Measurements from ENCODE around the gene SNX8.
"Not testable (repeated sequence)": the region's sequence is repeated elsewhere in the genome, so short reads cannot be mapped to it uniquely, and the experiment has no call there.

The SNX8 gene

GRCh38 chr7:2314209-2314955, at the start of gene SNX8:
SNX8 (minus strand) TSS chr7:2314441; CDS start chr7:2314421, 20 bp downstream.
- DNase-seq: peak; percentile 96

GRCh38 chr7:2362385-2363088, 48.3 kb upstream of the SNX8 start:
- DNase-seq: no peak

- DNase-seq: no peak
These were observed 46.6 kb upstream of the SNX8 start for GRCh38 chr7:2360796-2361195.

GRCh38 chr7:2359610-2360009, 45.4 kb upstream of the SNX8 start:
- no peak for DNase-seq

GRCh38 chr7:2358968-2359527, 44.8 kb upstream of the SNX8 start:
- no peak for DNase-seq

- no peak for DNase-seq
These were observed 43.3 kb upstream of the SNX8 start for GRCh38 chr7:2357571-2357970.

GRCh38 chr7:2357165-2357564, 42.9 kb upstream of the SNX8 start:
- DNase-seq: no peak

GRCh38 chr7:2355705-2356008, 41.4 kb upstream of the SNX8 start:
- DNase-seq: no peak

- DNase-seq: peak; percentile 19
These were observed 40.9 kb upstream of the SNX8 start for GRCh38 chr7:2354939-2355704.

GRCh38 chr7:2354186-2354938, 40.1 kb upstream of the SNX8 start, which contains the start of gene EIF3B:
EIF3B (plus strand) TSS chr7:2354827; CDS start chr7:2354922, 95 bp downstream.
- peak; percentile 89 for DNase-seq

GRCh38 chr7:2353936-2354185, 39.6 kb upstream of the SNX8 start:
- peak; percentile 92 for DNase-seq

GRCh38 chr7:2353113-2353935, 39.1 kb upstream of the SNX8 start:
- no peak for DNase-seq

- no peak for DNase-seq
These were observed 36.6 kb upstream of the SNX8 start for GRCh38 chr7:2350861-2351260.

GRCh38 chr7:2350055-2350454, 35.8 kb upstream of the SNX8 start:
- no peak for DNase-seq

- not testable (repeated sequence) for DNase-seq
These were observed 33.3 kb upstream of the SNX8 start for GRCh38 chr7:2347351-2348063.

GRCh38 chr7:2336626-2337299, 22.5 kb upstream of the SNX8 start:
- DNase-seq: no peak

- DNase-seq: not testable (repeated sequence)
These were observed 18.5 kb upstream of the SNX8 start for GRCh38 chr7:2332606-2333231.

- DNase-seq: no peak
These were observed 17.5 kb upstream of the SNX8 start for GRCh38 chr7:2331707-2332106.

GRCh38 chr7:2330493-2330892, 16.3 kb upstream of the SNX8 start:
- DNase-seq: no peak

GRCh38 chr7:2326951-2327350, 12.7 kb upstream of the SNX8 start:
- DNase-seq: no peak
